Glutamatergic neuron (in vitro differentiated cells): ENCODE data around the gene POLR1H. TPM values are rescaled to one million over a fixed set of nuclear protein-coding genes. Genes with fewer than 3 reads are reported as not detected.

Experiments used
- DNase-seq: peaks from one replicate; pipeline ENCODE4 v3.0.0; 2022
- H3K27ac Mint-ChIP-seq: one replicate; pipeline ENCODE4 v1.8.0; 2020; ENCODE audit warnings: mild to moderate bottlenecking, mixed read lengths, inconsistent platforms; ENCODE audit not compliant: unreplicated experiment
- H3K27me3 Mint-ChIP-seq: one replicate; pipeline ENCODE4 v1.8.0; 2020; ENCODE audit warnings: mild to moderate bottlenecking, moderate library complexity, mixed read lengths, inconsistent platforms; ENCODE audit not compliant: unreplicated experiment
- H3K36me3 Mint-ChIP-seq: one replicate; pipeline ENCODE4 v1.8.0; 2020; ENCODE audit warnings: mild to moderate bottlenecking, mixed read lengths, inconsistent platforms; ENCODE audit not compliant: unreplicated experiment
- H3K4me1 Mint-ChIP-seq: one replicate; pipeline ENCODE4 v1.8.0; 2020; ENCODE audit warnings: mild to moderate bottlenecking, low read depth, mixed read lengths, inconsistent platforms; ENCODE audit not compliant: unreplicated experiment
- H3K4me3 Mint-ChIP-seq: one replicate; pipeline ENCODE4 v1.8.0; 2020; ENCODE audit warnings: mild to moderate bottlenecking, mixed read lengths, inconsistent platforms; ENCODE audit not compliant: unreplicated experiment
- H3K9me3 Mint-ChIP-seq: one replicate; pipeline ENCODE4 v1.8.0; 2020; ENCODE audit warnings: mild to moderate bottlenecking, moderate library complexity, mixed read lengths, inconsistent platforms; ENCODE audit not compliant: unreplicated experiment
- total RNA-seq: library from RNA; stranded (reverse); fragmentation: NEBNext Ultra II Directional; extraction: Animal tissue kit (Norgen Biotek cat#: 25700); gene quantifications from one replicate; pipeline ENCODE4 v1.2.1, GENCODE V29; 2021; ENCODE audit not compliant: unreplicated experiment
- TF ChIP-seq, protein P1 (sequence below): fragments of 200-600 bp; sonication (generic); IDR thresholded peaks from one replicate; pipeline ENCODE4 v1.5.0; 2021; ENCODE audit not compliant: partially characterized antibody, unreplicated experiment

The POLR1H gene
- total RNA-seq, 1 donor from 2014 or later, result 17.0 TPM

DNA sequence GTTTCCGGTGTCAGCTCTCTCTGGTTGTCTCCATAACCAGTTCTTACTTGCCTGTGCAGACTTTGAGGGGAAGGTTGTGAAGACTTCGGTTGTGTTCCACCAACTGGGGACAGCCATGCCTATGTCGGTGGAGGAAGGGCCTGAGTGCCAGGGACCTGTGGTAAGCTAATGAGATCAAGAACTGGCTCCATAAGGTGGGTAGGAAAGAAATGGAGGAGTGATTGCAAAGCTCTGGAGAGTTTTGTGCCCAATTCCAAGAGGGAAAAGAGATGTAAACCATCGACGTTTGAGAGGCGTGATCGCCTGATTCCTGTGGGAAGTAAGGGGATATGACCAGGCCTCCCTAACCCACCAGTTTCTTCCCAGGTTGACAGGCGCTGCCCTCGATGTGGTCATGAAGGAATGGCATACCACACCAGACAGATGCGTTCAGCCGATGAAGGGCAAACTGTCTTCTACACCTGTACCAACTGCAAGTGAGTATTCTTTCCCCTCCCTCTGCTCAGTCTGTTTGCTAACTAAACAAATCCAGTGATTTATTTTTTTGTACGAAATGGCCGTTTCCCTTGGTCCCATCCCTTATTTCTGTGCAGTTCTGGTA lies 893 bp downstream of the POLR1H start:
- Mint-ChIP-seq H3K4me3 (peak overlapping the region; percentile 94), H3K4me1 (peaks cover 8% of the 10 kb centered on the region), H3K9me3 (peaks cover 12% of the 10 kb centered on the region), H3K27me3 (peaks cover 9% of the 10 kb centered on the region), H3K36me3 (no peaks in the 10 kb centered on the region), H3K27ac (peak overlapping the region; percentile 63)
- TF ChIP-seq, protein P1, sequence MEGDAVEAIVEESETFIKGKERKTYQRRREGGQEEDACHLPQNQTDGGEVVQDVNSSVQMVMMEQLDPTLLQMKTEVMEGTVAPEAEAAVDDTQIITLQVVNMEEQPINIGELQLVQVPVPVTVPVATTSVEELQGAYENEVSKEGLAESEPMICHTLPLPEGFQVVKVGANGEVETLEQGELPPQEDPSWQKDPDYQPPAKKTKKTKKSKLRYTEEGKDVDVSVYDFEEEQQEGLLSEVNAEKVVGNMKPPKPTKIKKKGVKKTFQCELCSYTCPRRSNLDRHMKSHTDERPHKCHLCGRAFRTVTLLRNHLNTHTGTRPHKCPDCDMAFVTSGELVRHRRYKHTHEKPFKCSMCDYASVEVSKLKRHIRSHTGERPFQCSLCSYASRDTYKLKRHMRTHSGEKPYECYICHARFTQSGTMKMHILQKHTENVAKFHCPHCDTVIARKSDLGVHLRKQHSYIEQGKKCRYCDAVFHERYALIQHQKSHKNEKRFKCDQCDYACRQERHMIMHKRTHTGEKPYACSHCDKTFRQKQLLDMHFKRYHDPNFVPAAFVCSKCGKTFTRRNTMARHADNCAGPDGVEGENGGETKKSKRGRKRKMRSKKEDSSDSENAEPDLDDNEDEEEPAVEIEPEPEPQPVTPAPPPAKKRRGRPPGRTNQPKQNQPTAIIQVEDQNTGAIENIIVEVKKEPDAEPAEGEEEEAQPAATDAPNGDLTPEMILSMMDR, result no peak
- DNase-seq, result no peak

DNA sequence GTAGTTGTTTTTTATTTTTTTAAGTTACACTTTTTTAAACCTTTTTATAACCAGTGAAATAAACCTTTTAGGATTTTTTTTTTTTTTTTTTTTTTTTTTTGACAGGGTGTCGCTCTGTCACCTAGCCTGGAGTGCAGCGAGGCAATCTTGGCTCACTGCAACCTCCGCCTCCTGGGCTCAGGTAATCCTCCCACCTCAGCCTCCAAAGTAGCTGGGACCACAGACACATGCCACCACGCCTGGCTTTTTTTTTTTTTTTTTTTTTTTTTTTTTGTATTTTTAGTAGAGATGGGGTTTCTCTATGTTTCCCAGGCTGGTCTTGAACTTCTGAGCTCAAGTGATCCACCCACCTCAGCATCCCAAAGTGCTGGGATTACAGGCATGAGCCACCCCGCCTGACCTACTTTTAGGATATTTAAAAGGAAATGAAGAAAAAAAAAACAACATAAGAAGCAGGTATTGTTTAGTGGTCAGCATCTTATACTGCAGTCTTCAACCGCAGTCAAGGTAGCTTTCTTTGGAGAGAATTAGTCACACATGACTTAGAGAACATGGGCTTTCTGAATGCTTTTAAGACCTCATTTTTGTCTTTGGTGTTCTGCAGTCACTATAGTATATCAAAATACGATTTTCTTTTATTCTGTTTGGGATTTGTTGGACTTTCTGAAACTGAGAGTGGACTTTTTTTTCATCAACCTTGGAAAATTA lies 1.6 kb downstream of the POLR1H start:
- peak overlapping the region; percentile 94 for H3K4me3 Mint-ChIP-seq
- peaks cover 13% of the 10 kb centered on the region for H3K27me3 Mint-ChIP-seq
- peak overlapping the region; percentile 63 for H3K27ac Mint-ChIP-seq
- TF ChIP-seq, protein P1, result no peak
- DNase-seq, result no peak
- no peaks in the 10 kb centered on the region for H3K36me3 Mint-ChIP-seq
- H3K9me3 Mint-ChIP-seq, result peaks cover 16% of the 10 kb centered on the region
- H3K4me1 Mint-ChIP-seq, result peaks cover 11% of the 10 kb centered on the region

DNA sequence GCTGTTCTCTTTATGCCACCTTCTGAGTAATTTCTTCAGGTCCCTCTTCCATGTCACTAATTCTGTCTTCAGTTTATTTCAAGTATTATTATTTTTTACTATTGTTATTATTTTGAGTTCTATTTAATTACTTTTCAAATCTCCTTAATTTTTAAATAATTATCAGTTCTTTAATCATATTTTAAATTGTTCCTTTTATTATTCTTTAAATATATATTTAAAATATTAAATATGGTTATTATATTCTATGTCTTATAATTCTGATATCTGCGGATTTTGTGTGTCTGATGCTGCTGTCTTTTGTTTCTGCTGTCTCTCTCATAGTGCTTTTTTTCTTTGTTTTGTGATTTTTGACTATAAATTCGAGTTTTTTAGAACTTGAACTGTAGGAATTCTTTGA lies 2.2 kb downstream of the POLR1H start:
- TF ChIP-seq, protein P1, result no peak
- no peaks in the 10 kb centered on the region for H3K36me3 Mint-ChIP-seq
- DNase-seq, result no peak
- H3K27me3 Mint-ChIP-seq, result peaks cover 13% of the 10 kb centered on the region
- no peak overlapping the region for H3K27ac Mint-ChIP-seq
- peak overlapping the region; percentile 13 for H3K4me3 Mint-ChIP-seq
- peaks cover 18% of the 10 kb centered on the region for H3K9me3 Mint-ChIP-seq
- H3K4me1 Mint-ChIP-seq, result peaks cover 13% of the 10 kb centered on the region

DNA sequence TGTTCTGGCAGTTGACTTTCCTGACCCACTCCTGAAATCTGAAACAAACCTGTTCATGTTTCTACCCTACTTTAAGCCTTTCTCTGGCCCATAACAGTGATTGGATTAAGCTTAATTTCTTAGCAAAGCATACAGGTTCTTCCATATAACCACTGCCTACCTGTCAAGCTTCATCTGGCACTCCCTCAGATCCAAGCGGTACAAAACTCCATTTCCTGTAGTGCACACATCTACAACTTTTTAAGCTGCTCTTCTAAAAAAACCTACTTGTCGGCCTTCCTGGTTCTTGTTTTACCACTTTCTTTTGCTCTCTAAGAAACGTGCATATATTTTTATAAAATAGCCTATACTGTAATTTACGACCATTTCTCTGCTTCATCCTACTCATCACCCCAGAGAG lies 5.0 kb downstream of the POLR1H start:
- H3K27me3 Mint-ChIP-seq, result peaks cover 17% of the 10 kb centered on the region
- DNase-seq, result no peak
- peaks cover 17% of the 10 kb centered on the region for H3K9me3 Mint-ChIP-seq
- TF ChIP-seq, protein P1, result no peak
- peak overlapping the region; percentile 93 for H3K4me3 Mint-ChIP-seq
- H3K27ac Mint-ChIP-seq, result peak overlapping the region; percentile 98
- peaks cover 8% of the 10 kb centered on the region for H3K36me3 Mint-ChIP-seq
- H3K4me1 Mint-ChIP-seq, result peaks cover 20% of the 10 kb centered on the region
